ENCODE results near the gene CADPS2.

Gene CADPS2

DNA sequence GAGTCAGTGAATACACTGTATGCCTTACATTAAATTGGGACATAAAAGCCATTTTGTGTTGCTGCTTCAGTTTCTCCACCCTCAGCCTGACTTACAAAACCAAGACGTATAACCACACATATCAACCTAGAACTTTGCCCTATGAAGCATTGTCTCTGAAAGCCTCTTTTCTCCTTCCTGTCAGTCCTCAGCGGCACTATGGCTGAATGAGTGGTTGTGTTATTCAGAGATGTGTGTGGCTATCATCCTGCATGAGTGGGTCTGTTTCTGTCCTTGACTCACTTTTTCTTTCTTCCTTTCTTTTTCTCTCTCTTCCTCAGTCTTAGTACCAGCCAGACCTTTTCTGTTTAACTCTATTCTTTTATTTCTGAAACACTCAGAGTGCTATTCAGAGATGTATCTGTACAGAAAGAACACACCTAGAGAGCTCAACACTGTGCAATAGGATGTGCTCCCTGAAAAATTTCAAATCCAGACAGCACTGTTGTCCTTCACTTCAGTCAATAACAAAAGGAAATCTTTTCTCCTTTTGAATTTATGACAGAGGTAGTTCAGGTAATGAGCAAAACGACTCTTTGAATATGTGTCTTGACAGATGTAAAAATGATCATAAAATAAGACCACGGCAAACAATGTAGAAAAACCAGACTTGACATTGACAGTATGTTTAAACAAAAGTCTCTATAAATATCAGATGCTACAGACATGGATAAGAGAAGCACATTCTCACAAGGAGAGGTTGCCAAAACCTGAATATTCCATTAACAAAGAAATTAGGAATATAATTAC, 418.4 kb downstream of the CADPS2 start:
- no peak overlapping the region for H3K27ac ChIP-seq
- TF ChIP-seq, protein P1, sequence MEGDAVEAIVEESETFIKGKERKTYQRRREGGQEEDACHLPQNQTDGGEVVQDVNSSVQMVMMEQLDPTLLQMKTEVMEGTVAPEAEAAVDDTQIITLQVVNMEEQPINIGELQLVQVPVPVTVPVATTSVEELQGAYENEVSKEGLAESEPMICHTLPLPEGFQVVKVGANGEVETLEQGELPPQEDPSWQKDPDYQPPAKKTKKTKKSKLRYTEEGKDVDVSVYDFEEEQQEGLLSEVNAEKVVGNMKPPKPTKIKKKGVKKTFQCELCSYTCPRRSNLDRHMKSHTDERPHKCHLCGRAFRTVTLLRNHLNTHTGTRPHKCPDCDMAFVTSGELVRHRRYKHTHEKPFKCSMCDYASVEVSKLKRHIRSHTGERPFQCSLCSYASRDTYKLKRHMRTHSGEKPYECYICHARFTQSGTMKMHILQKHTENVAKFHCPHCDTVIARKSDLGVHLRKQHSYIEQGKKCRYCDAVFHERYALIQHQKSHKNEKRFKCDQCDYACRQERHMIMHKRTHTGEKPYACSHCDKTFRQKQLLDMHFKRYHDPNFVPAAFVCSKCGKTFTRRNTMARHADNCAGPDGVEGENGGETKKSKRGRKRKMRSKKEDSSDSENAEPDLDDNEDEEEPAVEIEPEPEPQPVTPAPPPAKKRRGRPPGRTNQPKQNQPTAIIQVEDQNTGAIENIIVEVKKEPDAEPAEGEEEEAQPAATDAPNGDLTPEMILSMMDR (IDR thresholded peaks at IDR 0.05): no peak
- no peak for TF ChIP-seq ZFX (IDR thresholded peaks at IDR 0.05; ENCODE audit: borderline replicate concordance)

DNA sequence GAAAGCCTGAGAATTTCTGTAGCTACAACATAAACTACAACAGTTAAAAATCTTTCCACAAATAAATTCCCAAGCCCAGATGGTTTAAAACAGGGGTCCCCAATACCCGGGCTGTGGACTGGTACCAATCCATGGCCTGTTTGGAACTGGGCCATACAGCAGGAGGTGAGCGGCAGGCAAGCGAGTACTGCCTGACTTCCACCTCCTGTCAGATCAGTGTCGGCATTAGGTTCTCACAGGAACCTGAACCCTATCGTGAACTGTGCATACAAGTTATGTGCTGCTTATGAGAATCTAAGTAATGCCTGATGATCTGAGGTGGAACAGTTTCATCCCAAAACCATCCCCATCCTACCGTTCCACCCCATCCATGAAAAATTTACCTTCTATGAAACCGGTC, 421.0 kb downstream of the CADPS2 start:
- TF ChIP-seq ZFX (IDR thresholded peaks at IDR 0.05; ENCODE audit: borderline replicate concordance): no peak
- TF ChIP-seq, protein P1 (IDR thresholded peaks at IDR 0.05): no peak
- no peak overlapping the region for H3K27ac ChIP-seq

DNA sequence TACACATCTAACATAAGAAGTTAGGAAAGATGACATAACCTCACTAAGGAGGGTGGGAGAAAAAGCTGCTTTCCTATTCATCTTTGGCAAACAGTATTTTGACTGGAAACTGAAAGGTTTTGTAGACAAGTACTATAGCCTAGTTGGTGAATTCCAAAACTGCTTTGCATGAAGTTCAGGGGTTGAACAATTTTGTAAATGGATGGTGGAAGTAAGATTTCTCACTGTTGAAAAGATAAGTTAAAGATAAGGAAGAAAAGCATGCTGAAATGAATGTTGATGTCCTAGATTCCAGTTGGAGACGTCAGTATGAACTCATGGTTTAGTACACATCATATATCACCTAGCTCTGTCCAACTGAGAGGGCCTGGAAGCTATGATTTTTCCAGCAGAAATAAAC, 422.6 kb downstream of the CADPS2 start:
- no peak overlapping the region for H3K27ac ChIP-seq
- TF ChIP-seq, protein P1 (IDR thresholded peaks at IDR 0.05): no peak
- no peak for TF ChIP-seq ZFX (IDR thresholded peaks at IDR 0.05; ENCODE audit: borderline replicate concordance)

DNA sequence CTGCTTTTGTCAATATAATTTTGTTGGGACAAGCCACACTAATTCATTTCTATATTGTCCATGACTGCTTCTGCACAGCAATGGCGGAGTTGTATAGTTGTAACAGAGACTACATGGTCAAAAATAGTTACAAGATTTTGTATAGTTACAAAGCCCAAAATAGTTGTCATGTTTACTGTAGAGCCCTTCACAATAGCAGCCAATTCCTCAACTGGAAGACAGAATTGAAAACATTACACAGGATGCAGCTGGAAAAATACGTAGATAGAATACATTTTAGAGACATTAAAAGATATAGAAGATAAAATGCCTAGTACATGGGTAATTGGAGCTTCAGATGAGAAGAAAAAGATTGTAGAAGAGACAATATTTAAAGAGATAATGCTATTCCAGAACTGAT, 425.3 kb downstream of the CADPS2 start:
- TF ChIP-seq, protein P1 (IDR thresholded peaks at IDR 0.05): no peak
- no peak for TF ChIP-seq ZFX (IDR thresholded peaks at IDR 0.05; ENCODE audit: borderline replicate concordance)

DNA sequence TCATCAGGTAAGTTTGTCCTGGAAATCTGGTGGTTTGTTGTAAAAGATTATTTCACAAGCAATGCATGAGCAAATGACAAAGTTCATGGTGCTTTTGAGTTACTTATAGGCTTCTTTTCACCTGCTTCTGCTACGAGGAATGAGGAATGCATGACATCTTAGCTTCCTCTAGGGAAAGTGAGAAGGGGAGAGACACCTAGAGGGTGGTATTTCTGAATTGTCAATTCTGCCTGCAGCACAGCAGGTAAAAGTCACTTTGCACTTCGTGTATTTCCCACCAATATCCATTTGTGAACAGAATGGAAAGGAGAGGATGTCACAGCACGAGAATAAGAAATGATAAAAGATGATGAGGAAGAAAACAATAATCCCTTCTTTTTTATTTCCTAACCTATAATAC, 428.3 kb downstream of the CADPS2 start:
- TF ChIP-seq, protein P1 (IDR thresholded peaks at IDR 0.05): no peak
- no peak for TF ChIP-seq ZFX (IDR thresholded peaks at IDR 0.05; ENCODE audit: borderline replicate concordance)
- H3K27ac ChIP-seq: no peak overlapping the region

More for the DNA sequence above, 425.3 kb downstream of the CADPS2 start:
- no peak overlapping the region for H3K27ac ChIP-seq

DNA sequence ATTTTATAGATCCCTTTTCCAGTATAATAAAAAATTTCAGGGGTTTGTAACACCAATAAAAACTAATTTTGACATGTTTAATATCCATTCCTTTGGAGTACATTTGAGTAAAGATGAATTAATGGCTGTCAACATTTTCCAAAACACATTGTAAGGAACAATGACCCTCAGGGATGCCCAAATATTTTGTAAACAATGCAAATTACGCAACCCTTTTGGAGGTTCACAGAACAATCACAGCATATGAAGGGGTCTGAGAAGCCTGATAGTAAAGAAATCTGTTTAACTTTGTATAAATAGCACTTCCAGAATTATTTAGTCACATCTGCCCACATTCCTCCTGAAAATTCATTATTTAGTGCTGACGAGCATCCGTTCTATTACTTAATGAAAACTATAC, 428.9 kb downstream of the CADPS2 start:
- TF ChIP-seq, protein P1 (IDR thresholded peaks at IDR 0.05): no peak
- TF ChIP-seq ZFX (IDR thresholded peaks at IDR 0.05; ENCODE audit: borderline replicate concordance): no peak
- no peak overlapping the region for H3K27ac ChIP-seq

DNA sequence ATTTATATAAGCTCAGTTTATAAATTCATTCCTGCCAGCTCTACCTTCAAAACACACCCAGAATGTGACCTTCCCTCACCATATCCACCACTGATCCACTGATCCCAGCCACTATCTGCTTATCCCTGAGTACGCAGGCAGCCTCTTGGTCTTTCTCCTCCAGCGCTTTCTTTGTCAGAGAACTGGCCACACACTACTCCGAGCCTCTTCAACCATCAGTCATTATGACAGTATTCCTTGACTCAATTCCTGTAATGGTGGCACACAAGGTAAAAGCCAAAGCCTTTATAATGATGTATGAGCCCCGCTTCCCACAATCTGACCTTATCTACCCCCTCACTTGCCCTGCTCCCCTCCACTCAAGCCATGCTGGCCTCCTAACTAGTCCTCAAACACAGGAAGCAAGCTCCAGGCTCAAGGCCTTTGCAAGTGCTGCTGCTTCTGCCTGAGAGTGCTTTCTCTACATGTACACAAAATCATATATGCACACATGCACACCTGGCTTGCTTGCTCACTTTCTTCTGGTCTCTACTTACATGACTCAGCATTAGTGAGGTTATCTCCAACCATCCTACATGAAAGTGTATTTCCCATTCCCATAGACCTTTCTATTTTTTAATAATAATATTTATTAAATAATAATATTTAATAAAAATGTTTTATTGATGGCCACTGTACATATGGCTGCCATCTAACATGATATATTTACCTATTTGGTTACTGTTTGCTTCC, 431.3 kb downstream of the CADPS2 start:
- TF ChIP-seq, protein P1 (IDR thresholded peaks at IDR 0.05): no peak
- TF ChIP-seq ZFX (IDR thresholded peaks at IDR 0.05; ENCODE audit: borderline replicate concordance): no peak
- no peak overlapping the region for H3K27ac ChIP-seq
